SW 1271 (cell line): Measurements from ENCODE around the gene MLH3.

Experiments
- DNase-seq, 2 experiments: peaks; one replicate each; lab custom pipeline; 2025; lab: John Stamatoyannopoulos, UW

MLH3 gene

GRCh38 chr14:74964787-74965485, 86.3 kb downstream of the MLH3 start:
- DNase-seq = peak in 1 of 2 experiments; percentile 9
